ENCODE data around the gene OLFM1.

The OLFM1 gene

GRCh38 chr9:135087489-135087792 is at the start of gene OLFM1:
OLFM1 (plus strand) TSS chr9:135087668; CDS start chr9:135087990, 322 bp downstream.
- DNase-seq: no peak

GRCh38 chr9:135038331-135038730 is 49.1 kb upstream of the OLFM1 start:
- no peak for DNase-seq

GRCh38 chr9:135038826-135039225 is 48.6 kb upstream of the OLFM1 start:
- no peak for DNase-seq

- DNase-seq: no peak
Observed at GRCh38 chr9:135039266-135039870, 48.1 kb upstream of the OLFM1 start.

- no peak for DNase-seq
Observed at GRCh38 chr9:135039916-135040645, 47.4 kb upstream of the OLFM1 start.

GRCh38 chr9:135040892-135041291 is 46.6 kb upstream of the OLFM1 start:
- DNase-seq: no peak

GRCh38 chr9:135043345-135043744 is 44.1 kb upstream of the OLFM1 start:
- DNase-seq: no peak

- DNase-seq: no peak
Observed at GRCh38 chr9:135045264-135045927, 42.1 kb upstream of the OLFM1 start.

- DNase-seq: no peak
Observed at GRCh38 chr9:135045928-135046738, 41.3 kb upstream of the OLFM1 start.

GRCh38 chr9:135046739-135047350 is 40.6 kb upstream of the OLFM1 start:
- DNase-seq: no peak

GRCh38 chr9:135047521-135047920 is 39.9 kb upstream of the OLFM1 start:
- no peak for DNase-seq

- DNase-seq: no peak
Observed at GRCh38 chr9:135048046-135048757, 39.3 kb upstream of the OLFM1 start.

GRCh38 chr9:135048758-135049444 is 38.6 kb upstream of the OLFM1 start:
- no peak for DNase-seq

GRCh38 chr9:135049460-135049859 is 38.0 kb upstream of the OLFM1 start:
- no peak for DNase-seq

- no peak for DNase-seq
Observed at GRCh38 chr9:135050072-135050990, 37.1 kb upstream of the OLFM1 start.

- DNase-seq: no peak
Observed at GRCh38 chr9:135051316-135052038, 36.0 kb upstream of the OLFM1 start.

GRCh38 chr9:135053133-135053532 is 34.3 kb upstream of the OLFM1 start:
- DNase-seq: no peak

GRCh38 chr9:135055181-135055580 is 32.3 kb upstream of the OLFM1 start:
- no peak for DNase-seq

- no peak for DNase-seq
Observed at GRCh38 chr9:135056541-135056940, 30.9 kb upstream of the OLFM1 start.
